SIG-M5 (cell line): ENCODE data around the gene IFT22.
"Not testable (repeated sequence)": the region's sequence is repeated elsewhere in the genome, so short reads cannot be mapped to it uniquely, and the experiment has no call there.

Source experiments
- DNase-seq: peaks from one replicate; lab custom pipeline; 2025; lab: John Stamatoyannopoulos, UW

Gene IFT22

DNA sequence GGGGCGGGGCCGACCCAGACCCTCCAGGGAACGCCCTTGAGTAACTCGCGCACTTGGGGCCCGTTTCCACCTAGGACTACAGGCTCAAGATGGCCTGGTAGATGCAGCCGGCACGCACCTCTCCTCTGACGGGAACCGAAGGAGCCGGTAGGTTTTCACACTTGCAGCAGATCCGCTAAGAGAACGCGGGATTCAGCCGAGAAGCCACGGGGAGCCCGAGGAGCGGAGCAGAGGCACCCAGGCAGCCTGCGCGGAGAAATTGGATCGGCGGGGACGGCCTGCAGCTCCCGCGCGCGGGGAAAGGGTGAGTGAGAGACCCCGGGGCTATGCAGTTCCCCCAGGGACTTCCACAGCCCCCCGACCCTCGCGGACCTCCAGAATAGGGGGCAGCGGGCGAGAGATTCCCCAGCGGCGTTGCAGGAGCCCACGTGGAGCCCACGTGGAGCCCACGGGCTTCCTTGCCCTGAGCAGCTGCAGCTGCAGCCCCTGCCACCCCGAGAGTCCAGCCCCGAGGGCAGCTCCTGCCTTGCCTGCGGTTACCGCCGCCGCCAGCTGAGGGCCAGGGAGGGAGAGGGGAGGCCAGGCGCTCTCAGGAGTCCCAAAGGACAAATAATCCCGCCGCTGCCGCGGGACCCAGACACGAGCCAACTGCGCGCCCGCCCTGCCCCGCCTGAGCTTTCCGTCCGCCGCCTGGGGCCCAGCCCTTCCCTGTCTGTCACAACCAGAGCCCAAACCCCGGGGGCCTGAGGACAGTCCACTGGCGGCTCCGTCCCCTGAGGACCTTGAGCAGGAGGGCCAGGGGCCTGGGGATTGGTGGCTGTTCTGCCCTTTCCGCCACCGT lies 13.1 kb downstream of the IFT22 start:
- no peak for DNase-seq

DNA sequence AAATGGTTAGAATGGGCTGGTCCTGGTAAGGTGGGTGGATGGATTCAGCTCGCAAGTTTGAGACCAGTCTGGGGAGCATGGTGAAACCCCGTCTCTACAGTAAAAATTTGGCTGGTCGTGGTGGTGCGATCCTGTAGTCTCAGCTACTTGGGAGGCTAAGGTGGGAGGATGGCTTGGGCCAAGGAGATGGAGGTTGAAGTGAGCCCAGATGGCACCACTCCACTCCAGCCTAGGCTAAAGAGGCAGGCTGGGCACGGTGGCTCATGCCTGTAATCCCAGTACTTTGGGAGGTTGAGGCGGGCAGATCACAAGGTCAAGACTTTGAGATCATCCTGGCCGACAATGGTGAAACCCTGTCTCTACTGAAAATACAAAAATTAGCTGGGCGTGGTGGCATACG lies 15.3 kb downstream of the IFT22 start:
- no peak for DNase-seq

DNA sequence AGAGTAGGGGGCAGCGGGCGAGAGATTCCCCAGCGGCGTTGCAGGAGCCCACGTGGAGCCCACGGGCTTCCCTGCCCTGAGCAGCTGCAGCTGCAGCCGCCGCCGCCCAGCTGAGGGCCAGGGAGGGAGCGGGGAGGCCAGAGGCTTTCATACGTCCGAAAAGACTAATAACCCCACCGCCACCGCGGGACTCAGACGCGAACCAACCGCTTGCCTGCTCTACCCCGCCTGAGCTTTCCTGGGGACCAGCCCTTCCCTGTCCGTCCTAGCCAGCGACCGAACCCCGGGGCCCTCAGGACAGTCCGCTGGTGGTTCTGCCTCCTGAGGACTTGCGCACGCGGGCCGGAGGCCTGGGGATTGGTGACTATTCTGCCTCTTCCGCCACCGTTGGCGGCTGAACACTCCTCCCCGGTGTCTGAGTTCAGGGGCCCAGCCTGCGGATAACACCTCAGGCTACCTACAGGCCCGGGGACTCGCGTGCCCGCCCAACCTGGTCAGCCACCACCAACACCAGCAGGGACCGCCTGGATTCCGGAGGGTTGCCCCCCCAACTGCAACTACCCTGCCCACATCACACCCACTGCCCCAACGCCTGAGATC lies 18.4 kb downstream of the IFT22 start:
- no peak for DNase-seq

DNA sequence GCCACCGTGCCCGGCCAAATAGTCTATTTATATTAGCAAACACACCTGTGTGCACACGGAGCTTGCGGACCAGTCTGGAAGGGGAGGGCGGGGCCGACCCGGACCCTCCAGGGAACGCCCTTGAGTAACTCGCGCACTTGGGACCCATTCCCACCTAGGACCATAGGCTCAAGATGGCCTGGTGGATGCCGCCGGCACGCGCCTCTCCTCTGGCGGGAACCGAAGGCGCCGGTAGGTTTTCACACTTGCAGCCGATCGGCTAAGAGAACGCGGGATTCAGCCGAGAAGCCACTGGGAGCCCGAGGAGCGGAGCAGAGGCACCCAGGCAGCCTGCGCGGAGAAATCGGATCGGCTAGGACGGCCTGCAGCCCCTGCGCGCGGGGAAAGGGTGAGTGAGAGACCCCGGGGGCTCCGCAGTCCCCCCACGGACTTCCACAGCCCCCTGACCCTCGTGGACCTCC lies 18.9 kb downstream of the IFT22 start:
- DNase-seq, result no peak

DNA sequence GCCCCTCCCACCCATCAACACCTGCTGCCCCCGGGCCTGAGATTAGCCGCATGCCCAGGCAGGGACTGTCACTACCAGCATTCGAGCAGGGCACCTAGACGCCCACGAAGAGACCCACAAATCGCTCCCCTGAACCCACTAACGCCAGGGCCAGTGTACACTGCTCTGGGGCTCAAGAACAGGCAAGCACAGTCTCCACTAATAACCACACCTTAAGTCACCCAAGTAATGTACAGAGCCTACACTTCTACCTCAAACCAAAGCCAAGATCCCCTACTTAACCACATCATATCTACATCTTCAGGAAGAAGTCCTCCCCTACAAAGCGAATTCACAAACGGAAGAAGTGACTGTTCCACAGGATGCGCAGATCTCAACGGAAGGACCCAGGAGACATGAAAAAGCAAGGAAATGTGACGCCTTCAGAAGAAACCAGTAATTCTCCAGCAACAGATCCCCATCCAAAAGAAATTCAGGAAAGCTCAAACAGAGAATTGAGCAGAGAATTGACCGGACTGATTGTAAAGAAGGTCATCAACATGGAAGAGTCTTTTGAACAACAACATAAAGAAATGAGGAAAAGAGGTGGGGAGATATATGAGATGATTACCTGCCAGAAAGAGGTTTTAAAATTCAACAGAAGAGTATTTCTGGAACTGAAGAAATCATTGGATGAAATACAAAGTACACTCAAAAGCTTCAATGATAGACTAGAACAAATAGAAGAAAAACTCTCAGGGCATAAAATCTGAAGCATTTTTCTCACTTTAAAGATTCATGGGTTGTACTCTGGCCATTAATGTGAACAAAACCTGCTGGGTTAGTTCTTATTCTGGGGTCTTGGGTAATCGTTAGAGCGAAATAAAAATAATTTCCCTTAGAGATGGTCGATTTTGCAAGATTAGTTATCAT lies 20.9 kb downstream of the IFT22 start:
- DNase-seq, result no peak

DNA sequence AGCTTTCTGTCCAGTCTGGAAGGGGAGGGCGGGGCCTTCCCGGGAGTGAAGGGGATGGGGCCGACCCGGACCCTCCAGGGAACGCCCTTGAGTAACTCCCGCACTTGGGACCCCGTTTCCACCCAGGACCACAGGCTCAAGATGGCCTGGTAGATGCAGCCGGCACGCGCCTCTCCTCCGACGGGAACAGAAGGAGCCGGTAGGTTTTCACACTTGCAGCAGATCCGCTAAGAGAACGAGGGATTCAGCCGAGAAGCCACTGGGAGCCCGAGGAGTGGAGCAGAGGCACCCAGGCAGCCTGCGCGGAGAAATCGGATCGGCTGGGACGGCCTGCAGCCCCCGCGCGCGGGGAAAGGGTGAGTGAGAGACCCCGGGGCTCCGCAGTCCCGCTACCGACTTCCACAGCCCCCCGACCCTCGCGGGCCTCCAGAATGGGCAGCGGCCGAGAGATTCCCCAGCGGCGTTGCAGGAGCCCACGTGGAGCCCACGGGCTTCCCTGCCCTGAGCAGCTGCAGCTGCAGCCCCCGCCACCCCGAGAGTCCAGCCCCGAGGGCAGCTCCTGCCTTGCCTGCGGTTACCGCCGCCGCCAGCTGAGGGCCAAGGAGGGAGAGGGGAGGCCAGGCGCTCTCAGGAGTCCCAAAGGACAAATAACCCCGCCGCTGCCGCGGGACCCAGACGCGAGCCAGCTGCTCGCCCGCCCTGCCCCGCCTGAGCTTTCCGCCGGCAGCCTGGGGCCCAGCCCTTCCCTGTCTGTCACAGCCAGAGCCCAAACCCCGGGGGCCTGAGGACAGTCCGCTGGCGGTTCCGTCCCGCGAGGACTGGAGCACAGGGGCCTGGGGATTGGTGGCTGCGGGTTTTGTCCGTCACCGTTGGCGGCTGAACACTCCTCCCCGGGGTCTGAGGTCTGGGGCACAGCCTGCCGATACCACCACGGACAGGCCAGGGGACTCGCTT lies 21.8 kb downstream of the IFT22 start:
- DNase-seq, result no peak

DNA sequence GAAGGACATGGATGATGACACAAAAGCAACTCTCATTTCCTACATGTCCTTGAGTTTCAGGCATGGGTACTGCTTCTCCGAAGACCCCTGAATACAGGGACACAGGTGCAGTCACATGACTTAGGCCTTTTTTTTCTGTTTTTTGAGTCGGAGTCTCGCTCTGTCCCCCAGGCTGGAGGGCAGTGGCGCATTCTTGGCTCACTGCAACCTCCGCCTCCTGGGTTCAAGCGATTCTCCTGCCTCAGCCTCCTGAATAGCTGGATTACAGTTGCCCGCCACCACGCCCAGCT lies 26.8 kb downstream of the IFT22 start:
- no peak for DNase-seq

DNA sequence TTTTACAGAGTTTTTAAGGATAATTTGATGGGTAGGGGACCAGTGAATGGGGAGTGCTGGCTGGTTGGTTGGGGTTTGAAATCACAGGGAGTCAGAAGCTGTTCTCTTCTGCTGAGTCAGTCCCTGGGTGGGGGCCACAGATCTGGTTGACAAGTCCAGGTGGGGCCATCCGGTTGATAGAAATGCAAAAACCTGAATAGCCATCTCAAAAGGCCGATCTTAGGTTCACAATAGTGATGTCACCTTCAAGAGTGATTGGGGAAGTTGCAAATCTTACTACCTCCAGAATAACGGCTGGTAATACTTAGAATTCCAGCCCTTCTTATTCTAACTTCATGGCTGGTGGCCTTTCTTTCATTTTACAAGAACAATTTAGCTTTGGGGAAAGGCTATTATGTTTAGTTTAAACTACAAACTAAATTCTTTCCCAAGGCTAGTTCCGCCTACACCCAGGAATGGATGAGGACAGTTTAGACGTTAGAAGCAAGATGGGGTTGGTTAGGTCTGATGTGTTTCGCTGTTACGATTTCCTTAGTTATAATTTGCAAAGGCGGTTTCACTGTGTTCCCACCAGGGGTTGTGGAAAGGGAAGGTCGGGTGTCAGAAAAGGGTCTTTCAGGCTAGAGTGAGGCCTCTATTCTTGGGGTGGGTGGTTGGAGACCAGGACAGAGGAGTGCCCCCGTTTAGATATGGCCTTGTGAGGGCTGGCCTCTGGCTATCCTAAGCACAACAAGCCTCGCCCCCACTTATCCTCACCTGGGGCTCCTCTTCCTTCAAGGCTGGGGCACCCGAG lies 27.4 kb downstream of the IFT22 start:
- no peak for DNase-seq

DNA sequence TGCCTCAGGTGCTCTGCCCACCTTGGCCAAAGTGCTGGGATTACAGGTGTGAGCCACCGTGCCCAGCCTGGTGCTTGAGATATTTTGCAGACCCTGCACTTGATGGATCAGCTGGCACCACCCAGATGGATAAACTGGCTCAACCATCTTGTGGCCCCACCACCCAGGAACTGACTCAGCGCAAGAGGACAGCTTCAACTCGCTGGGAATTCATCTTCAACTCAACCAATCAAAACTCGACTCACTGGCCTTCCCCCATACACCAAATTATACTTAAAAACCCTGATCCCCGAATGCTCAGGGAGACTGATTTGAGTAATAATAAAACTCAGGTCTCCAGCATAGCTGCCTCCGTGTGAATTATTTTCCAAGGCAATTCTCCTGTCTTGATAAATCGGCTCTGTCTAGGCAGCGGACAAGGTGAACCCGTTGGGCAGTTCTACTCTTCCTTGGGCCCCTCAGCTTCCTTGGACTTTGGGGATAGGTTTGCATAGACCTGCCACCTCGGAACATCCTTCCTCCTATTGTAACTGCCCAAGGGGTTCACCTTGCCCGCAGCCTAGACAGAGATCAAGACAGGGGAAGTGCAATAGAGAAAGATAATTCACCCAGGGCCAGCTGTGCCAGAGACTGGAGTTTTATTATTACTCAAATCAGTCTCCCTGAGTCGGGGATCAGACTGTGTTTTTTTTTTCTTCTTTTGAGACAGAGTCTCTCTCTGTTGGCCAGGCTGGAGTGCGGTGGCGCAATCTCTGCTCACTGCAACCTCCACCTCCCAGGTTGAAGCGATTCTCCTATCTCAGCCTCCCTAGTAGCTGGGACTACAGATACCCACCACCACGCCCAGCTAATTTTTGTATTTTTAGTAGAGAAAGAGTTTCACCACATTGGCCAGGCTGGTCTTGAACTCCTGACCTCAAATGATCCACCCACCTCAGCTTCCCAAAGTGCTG lies 28.3 kb downstream of the IFT22 start:
- not testable (repeated sequence) for DNase-seq

DNA sequence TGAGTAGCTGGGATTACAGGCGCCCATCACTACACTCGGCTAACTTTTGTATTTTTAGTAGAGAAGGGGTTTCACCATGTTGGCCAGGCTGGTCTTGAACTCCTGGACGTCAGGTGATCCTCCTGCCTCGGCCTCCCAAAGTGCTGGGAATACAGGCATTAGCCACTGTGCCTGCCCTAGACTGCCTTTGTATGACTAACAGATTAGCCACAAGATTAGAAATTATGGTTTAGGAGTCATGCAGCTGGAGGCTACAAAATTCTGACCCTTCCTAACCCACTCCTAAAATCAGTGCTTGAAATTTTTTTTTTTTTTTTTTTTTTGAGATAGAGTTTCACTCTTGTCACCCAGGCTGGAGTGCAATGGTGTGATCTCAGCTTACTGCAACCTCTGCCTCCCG lies 29.0 kb downstream of the IFT22 start:
- not testable (repeated sequence) for DNase-seq

DNA sequence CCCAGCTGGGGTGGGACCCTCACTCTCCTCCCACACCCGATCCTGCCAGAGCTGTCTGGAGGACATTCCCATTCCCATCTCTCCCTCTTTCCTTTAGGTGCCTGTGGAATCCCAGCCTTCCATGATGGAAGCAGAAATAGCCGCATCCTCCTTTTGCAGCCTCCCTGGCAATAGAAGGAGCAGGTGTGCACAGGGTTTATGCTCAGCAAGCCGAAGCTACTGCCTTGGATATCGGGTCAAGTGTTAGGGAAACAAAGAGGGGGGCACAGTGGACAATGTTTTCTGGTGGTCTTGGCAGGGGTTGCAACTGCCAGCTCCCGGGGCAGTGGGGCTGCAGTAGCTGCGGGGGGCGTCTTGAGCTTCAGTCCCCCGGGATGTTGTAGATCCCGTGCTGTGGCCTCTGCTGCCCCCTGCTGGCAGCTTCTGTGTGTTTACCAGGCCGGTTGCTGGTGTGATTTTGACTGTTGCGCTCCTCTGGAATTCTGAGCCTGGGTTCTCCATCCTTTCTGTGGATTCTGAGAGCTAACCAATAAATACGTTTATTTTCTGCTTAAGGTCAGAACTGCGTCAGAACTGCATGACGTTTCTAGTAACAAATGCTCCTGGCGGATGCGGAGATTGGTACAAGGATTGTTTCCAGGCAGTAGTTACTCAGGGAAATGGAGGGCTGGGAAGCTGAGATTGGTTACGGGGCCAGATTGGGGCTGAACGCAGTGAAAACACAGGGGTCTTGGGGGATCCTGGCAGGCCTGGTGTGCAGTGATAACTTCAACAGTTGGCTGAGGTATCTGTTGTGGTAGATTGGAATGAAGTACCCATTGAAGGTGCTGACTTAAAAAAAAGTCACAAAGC lies 31.2 kb downstream of the IFT22 start:
- not testable (repeated sequence) for DNase-seq

DNA sequence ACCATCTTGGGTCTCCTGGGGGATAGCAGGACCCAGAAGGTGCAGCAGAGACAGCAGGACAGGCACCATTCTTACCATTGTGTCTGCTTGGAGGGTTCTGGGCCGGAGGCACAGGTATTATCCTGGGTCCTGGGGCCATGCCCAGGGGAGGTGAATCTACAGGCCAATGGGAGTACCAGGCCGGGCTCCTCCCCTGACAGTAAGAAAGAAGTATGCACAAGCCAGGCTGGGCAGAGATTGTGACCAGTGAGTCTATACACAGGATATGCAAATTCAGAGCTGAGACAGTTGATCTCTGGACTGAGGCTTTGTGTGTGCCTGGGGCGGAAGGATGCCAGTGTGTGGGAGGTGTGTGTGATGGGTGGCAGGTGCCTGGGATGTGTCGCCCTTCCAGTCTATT lies 31.9 kb downstream of the IFT22 start:
- DNase-seq, result not testable (repeated sequence)

DNA sequence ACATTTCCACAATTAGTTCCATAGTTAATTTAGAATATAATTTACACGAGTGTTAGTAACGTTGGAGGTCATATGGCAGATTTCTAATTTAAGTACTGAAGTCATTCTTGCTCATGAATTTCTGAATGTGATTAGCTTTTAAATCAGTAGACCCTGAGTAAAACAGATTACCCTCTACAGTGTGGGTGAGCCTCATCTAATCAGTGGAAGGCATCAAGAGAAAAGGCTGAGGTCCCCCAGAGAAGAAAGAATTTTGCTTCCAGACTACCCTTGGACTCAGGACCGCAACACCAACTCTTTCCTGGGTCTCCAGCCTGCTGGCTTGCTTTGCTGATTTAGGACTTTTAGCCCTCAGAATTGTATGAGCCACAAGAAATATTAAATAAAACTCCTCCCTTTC lies 33.2 kb downstream of the IFT22 start:
- no peak for DNase-seq

DNA sequence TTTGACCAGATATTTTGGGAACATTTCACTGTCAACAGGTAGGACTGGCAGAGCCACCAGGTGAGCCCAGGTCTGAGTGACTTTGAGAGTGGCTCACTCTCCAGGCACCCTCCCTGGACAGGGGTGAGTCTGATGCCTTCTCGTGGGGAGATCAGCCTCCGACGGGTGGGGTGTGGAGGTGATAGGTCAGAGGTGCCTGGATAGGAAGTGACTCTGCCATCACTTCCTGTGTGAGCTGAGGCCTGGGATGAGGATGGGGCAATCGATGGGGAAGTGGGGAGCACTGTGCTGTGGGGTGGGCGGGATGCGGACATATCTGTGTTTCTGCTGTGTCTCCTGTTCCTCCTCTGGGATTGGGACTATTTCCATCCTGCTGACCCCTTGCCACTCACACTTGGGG lies 34.6 kb downstream of the IFT22 start:
- no peak for DNase-seq

DNA sequence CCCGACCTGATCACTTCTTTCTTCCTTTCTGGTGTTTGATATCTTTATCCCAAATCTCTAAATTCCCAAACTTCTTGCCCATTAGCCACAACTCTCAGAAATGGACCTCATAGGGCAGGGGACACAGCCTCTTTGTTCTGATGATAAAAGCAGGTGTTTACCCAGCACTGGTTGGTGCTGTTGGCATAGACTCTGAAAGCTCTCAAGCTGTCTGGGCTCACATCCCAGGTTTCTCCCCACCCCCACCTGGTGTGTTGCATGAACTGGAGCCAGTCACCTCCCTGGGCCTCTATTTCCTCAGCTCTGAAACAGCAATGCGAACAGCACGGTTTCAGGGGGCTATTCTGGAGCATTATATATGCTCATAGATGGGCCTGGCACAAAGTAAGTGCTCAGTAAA lies 35.7 kb downstream of the IFT22 start:
- DNase-seq, result not testable (repeated sequence)

DNA sequence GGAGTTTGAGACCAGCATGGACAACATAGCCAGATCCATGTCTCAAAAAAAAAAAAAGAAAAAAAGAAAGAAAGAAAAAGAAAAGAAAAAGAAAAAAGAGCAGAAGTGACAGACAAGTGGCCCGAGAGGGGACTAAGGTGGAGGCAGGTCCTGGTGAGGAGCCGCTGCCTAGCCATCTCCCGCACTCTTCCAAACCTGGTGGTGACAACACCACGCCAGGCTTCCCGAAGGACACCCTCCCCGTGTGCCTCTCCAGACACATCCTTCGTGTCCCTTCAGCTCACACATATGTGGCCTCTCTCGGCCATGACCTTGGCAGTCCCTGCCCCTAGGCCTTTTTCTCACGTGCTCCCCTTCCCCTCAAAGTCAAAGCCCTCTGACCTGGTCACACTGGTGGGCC lies 36.4 kb downstream of the IFT22 start:
- DNase-seq, result no peak

DNA sequence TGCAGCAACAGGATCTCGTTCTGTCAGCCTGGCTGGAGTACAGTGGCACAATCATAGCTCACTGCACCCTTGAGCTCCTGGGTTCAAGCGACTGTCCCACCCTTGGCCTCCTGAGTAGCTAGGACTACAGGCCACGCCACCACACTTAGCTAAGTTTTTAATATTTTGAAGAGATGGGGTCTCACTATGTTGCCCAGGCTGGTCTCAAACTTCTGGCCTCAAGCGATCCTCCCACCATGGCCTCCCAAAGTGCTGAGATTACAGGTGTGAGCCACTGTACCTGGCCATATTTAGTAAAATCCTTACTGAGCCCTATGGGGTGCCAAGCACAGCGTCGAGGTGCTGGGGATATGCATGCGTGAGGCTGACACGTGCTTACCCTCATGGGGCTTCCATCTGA lies 40.7 kb downstream of the IFT22 start:
- DNase-seq, result not testable (repeated sequence)

DNA sequence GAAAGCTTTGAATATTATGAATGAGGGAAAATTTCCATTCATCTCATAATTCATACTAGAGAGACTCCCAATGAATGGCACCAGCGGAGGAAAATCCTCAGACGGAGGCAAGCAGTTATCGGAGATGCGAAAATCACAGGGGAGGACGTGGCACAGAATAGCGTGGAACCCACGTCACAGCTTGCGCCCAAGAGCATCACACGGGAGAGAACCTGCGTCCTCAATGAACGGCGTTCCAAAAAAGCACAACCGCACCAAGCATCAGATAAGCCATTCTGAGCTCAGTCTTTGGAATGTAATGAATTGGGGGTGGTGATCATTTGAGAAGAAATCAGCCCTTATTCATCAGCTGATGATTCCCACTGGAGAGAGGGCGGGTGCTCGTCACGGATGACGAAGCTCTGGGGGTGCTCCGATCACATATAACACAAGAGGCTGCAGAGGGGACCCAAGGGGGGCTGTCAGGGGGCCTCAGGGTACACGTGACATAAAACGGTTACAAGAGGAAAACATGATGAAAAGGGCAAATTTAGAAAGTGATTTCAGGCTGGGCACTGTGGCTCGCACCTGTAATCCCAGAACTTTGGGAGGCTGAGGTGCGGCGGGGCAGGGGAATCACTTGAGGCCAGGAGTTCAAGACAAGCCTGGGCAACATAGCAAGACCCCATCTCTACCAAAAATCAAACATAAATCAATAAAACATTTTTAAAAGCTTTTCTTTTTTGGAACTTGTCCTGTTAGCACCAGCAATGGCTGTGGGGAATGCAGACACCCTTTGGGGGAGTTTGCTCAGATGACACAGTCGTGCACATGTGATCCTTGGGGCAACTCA lies 42.9 kb downstream of the IFT22 start:
- no peak for DNase-seq
